HepG2 (cell line): Measurements from ENCODE around the gene VPS4B. TPM values are rescaled to one million over a fixed set of nuclear protein-coding genes. Genes with fewer than 3 reads are reported as not detected.

Source experiments
- AGO2 ChIP-seq: fragments of 200-400 bp; formaldehyde crosslinking; optimal IDR thresholded peaks from 2 replicates; pipeline ENCODE3; 2017; ENCODE audit warnings: mild to moderate bottlenecking, low read depth, low read length, moderate library complexity
- AKAP8 ChIP-seq: sonication (generic); formaldehyde crosslinking; IDR thresholded peaks from 2 replicates; pipeline ENCODE4 v1.5.1; 2020; ENCODE audit warnings: mild to moderate bottlenecking, missing genetic modification reagents
- CREM ChIP-seq, 2 experiments: sonication (generic) in 1 of 2; formaldehyde crosslinking in 1 of 2; IDR thresholded peaks; 2 replicates each; pipeline versions ENCODE4 v1.4.0 to v1.6.1; 2016 to 2020; ENCODE audit warnings: antibody characterized with exemption in 1 of 2, mild to moderate bottlenecking in 1 of 2, missing genetic modification reagents in 1 of 2
- HOXA9 ChIP-seq: sonication (generic); formaldehyde crosslinking; IDR thresholded peaks from 2 replicates; pipeline ENCODE4 v1.8.1; 2022; ENCODE audit warnings: missing genetic modification reagents, mild to moderate bottlenecking, moderate library complexity, borderline replicate concordance
- NCOA1 ChIP-seq: sonication (generic); formaldehyde crosslinking; IDR thresholded peaks from 2 replicates; pipeline ENCODE4 v1.9.0; 2021; ENCODE audit warnings: missing genetic modification reagents
- PLSCR1 ChIP-seq: sonication (generic); formaldehyde crosslinking; IDR thresholded peaks from 2 replicates; pipeline ENCODE4 v1.5.0; 2020; ENCODE audit warnings: missing genetic modification reagents, mild to moderate bottlenecking, borderline replicate concordance
- SKIL ChIP-seq: sonication (generic); formaldehyde crosslinking; IDR thresholded peaks from 2 replicates; pipeline ENCODE4 v1.8.0; 2022; ENCODE audit warnings: missing genetic modification reagents, mild to moderate bottlenecking, moderate library complexity, borderline replicate concordance
- TEAD2 ChIP-seq: sonication (generic); formaldehyde crosslinking; IDR thresholded peaks from 2 replicates; pipeline ENCODE4 v1.9.0; 2021; ENCODE audit warnings: missing genetic modification reagents
- TIGD3 ChIP-seq: sonication (generic); formaldehyde crosslinking; IDR thresholded peaks from 2 replicates; pipeline ENCODE4 v1.5.1; 2020; ENCODE audit warnings: mild to moderate bottlenecking, missing genetic modification reagents, borderline replicate concordance
- XRCC5 ChIP-seq: fragments of 200-400 bp; formaldehyde crosslinking; optimal IDR thresholded peaks from 2 replicates; pipeline ENCODE3; 2017; ENCODE audit warnings: mild to moderate bottlenecking, low read length
- ZHX2 ChIP-seq, 2 experiments: sonication (generic) in 1 of 2; formaldehyde crosslinking in 1 of 2; IDR thresholded peaks; 2 replicates each; pipeline versions ENCODE4 v1.6.1 to v1.9.0; 2014 to 2022; ENCODE audit warnings: antibody characterized with exemption in 1 of 2, borderline replicate concordance in 1 of 2, inconsistent platforms in 1 of 2, low read depth in 1 of 2, missing genetic modification reagents in 1 of 2
- ZNF253 ChIP-seq: sonication (generic); formaldehyde crosslinking; IDR thresholded peaks from 2 replicates; pipeline ENCODE4 v1.8.0; 2022; ENCODE audit warnings: mild to moderate bottlenecking, missing genetic modification reagents, borderline replicate concordance
- ZNF484 ChIP-seq: sonication (generic); formaldehyde crosslinking; IDR thresholded peaks from 2 replicates; pipeline ENCODE4 v1.5.1; 2020; ENCODE audit warnings: mild to moderate bottlenecking, low read depth, missing genetic modification reagents, borderline replicate concordance
- ZNF598 ChIP-seq: sonication (generic); formaldehyde crosslinking; IDR thresholded peaks from 2 replicates; pipeline ENCODE4 v1.5.1; 2020; ENCODE audit warnings: mild to moderate bottlenecking, missing genetic modification reagents, borderline replicate concordance
- polyA plus RNA-seq, 8 experiments: library from polyadenylated mRNA; depleted of rRNA in 3 of 8; stranded (reverse) in 7 of 8; unstranded in 1 of 8; fragments of >200 nt; fragmentation: Illumina TruSeq in 4 of 8; extraction: Trizol in 4 of 8; gene quantifications; 2 replicates each; pipeline versions ENCODE4 v1.2.1 to v1.2.3, GENCODE V29; 2011 to 2016; ENCODE audit warnings: low read depth in 4 of 8, missing spikeins in 1 of 8, mixed read lengths in 1 of 8; ENCODE audit not compliant: insufficient read depth in 1 of 8
- total RNA-seq, 5 experiments: library from RNA; depleted of rRNA; stranded (reverse); fragments of >200 nt; fragmentation: Illumina TruSeq; extraction: Trizol; gene quantifications; 2 replicates each; pipeline ENCODE4 v1.2.3, GENCODE V29; 2016; ENCODE audit warnings: low read depth in 1 of 5

VPS4B gene
- total and polyA plus RNA-seq, 2 of the 13 experiments (the other 11 are each of a cell fraction or from before 2014, with no cell fraction given), result 12.8 to 25.9 TPM

GRCh38 chr18:63422087-63422863 is at the start of gene VPS4B (continued):
- TF ChIP-seq PLSCR1, result no peak; the same call in 1 of the 2 replicates
- no peak for TF ChIP-seq ZNF253 (CRISPR knock-in tag)
- no peak for TF ChIP-seq AKAP8
- 0 out of 2 replicates have a peak, but pooled peaks have one; percentile 61 for TF ChIP-seq NCOA1 (CRISPR knock-in tag)
- TF ChIP-seq CREM (IDR thresholded peaks at IDR 0.05), result peak; percentile 99
- peak; percentile 66; the same call in 1 of the 2 replicates for TF ChIP-seq CREM (CRISPR knock-in tag; IDR thresholded peaks at IDR 0.05)
- peak; percentile 56 for TF ChIP-seq AGO2
- 0 out of 2 replicates have a peak, but pooled peaks have one; percentile 6 for TF ChIP-seq TEAD2 (CRISPR knock-in tag)
- TF ChIP-seq SKIL (CRISPR knock-in tag), result peak; percentile 33; the same call in 1 of the 2 replicates
- peak; percentile 84 for TF ChIP-seq ZHX2 (IDR thresholded peaks at IDR 0.05; ENCODE audit: low read depth)
- TF ChIP-seq ZHX2 (CRISPR knock-in tag; IDR thresholded peaks at IDR 0.05; ENCODE audit: borderline replicate concordance), result no peak; the same call in 1 of the 2 replicates
- no peak; the same call in 1 of the 2 replicates for TF ChIP-seq ZNF484 (CRISPR knock-in tag)
- TF ChIP-seq TIGD3 (CRISPR knock-in tag), result 0 out of 2 replicates have a peak, but pooled peaks have one; percentile 24
- TF ChIP-seq ZNF598 (CRISPR knock-in tag), result peak; percentile 85; the same call in 1 of the 2 replicates
- peak; percentile 67 for TF ChIP-seq XRCC5
- TF ChIP-seq HOXA9 (CRISPR knock-in tag), result no peak; the same call in 1 of the 2 replicates
